Neural crest cell (in vitro differentiated cells): ENCODE data around the gene ZNF724. TPM values are rescaled to one million over a fixed set of nuclear protein-coding genes. Genes with fewer than 3 reads are reported as not detected.

ENCODE experiments used
- DNase-seq: peaks from one replicate; pipeline ENCODE4 v3.0.0; 2021; ENCODE audit warnings: low read depth, mixed read lengths, low spot score
- H3K27ac Mint-ChIP-seq: one replicate; pipeline ENCODE4 v1.8.0; 2021; ENCODE audit warnings: mild to moderate bottlenecking, mixed read lengths; ENCODE audit not compliant: unreplicated experiment
- H3K27me3 Mint-ChIP-seq: 2 replicates; pipeline ENCODE4 v1.8.0; 2021; ENCODE audit warnings: low read depth, mild to moderate bottlenecking, mixed read lengths
- H3K36me3 Mint-ChIP-seq: 2 replicates; pipeline ENCODE4 v1.8.0; 2021; ENCODE audit warnings: low read depth, mild to moderate bottlenecking, mixed read lengths
- H3K4me1 Mint-ChIP-seq: 2 replicates; pipeline ENCODE4 v1.8.0; 2021; ENCODE audit warnings: mixed read lengths
- H3K4me3 Mint-ChIP-seq: one replicate; pipeline ENCODE4 v1.8.0; 2021; ENCODE audit warnings: mild to moderate bottlenecking, mixed read lengths
- H3K9me3 Mint-ChIP-seq: 2 replicates; pipeline ENCODE4 v1.8.0; 2021; ENCODE audit warnings: mixed read lengths
- total RNA-seq: library from RNA; stranded (reverse); gene quantifications from 2 replicates; pipeline ENCODE4 v1.2.1, GENCODE V29; 2021
- TF ChIP-seq, protein P1 (sequence below): fragments of 200-600 bp; sonication (generic); conservative IDR thresholded peaks from 2 replicates; pipeline ENCODE4 v1.5.0; 2021; ENCODE audit warnings: antibody characterized with exemption, mild to moderate bottlenecking

ZNF724 gene
- total RNA-seq, 1 donor from 2014 or later = 36.7 TPM

- no peak overlapping the region for H3K27ac Mint-ChIP-seq
- H3K9me3 Mint-ChIP-seq = no peaks in the 10 kb centered on the region
- TF ChIP-seq, protein P1, sequence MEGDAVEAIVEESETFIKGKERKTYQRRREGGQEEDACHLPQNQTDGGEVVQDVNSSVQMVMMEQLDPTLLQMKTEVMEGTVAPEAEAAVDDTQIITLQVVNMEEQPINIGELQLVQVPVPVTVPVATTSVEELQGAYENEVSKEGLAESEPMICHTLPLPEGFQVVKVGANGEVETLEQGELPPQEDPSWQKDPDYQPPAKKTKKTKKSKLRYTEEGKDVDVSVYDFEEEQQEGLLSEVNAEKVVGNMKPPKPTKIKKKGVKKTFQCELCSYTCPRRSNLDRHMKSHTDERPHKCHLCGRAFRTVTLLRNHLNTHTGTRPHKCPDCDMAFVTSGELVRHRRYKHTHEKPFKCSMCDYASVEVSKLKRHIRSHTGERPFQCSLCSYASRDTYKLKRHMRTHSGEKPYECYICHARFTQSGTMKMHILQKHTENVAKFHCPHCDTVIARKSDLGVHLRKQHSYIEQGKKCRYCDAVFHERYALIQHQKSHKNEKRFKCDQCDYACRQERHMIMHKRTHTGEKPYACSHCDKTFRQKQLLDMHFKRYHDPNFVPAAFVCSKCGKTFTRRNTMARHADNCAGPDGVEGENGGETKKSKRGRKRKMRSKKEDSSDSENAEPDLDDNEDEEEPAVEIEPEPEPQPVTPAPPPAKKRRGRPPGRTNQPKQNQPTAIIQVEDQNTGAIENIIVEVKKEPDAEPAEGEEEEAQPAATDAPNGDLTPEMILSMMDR = no peak
- no peaks in the 10 kb centered on the region for H3K27me3 Mint-ChIP-seq
- no peak for DNase-seq
- H3K36me3 Mint-ChIP-seq = peaks cover 42% of the 10 kb centered on the region
- no peaks in the 10 kb centered on the region for H3K4me1 Mint-ChIP-seq
- H3K4me3 Mint-ChIP-seq = no peak overlapping the region
Observed at GRCh38 chr19:23263870-23264590, 13.8 kb upstream of the ZNF724 start.

- H3K36me3 Mint-ChIP-seq = peaks cover 39% of the 10 kb centered on the region
- H3K9me3 Mint-ChIP-seq = no peaks in the 10 kb centered on the region
Observed at GRCh38 chr19:23263396-23263795, 13.2 kb upstream of the ZNF724 start.

DNA sequence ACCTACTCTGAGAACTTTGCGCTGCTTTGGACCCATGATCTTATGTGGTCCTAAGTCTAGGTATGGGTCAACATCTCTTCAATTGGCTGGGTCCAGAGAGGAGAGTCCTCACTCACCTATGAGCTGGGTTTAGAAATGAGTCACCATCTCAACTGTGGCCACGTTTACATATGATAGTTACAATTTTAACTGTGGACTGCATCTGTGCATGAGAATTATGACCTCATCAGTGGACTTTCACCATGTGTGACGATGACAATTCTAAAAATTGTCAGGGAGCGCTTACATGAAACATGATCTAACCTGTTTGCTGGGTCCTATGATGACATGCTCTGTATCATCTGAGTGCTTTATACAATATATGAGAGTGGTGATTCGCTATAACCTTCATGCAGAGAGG lies 12.7 kb upstream of the ZNF724 start:
- Mint-ChIP-seq H3K27me3 (no peaks in the 10 kb centered on the region), H3K4me3 (no peak overlapping the region), H3K9me3 (no peaks in the 10 kb centered on the region), H3K27ac (no peak overlapping the region), H3K36me3 (peaks cover 39% of the 10 kb centered on the region), H3K4me1 (no peaks in the 10 kb centered on the region)
- no peak for DNase-seq
- TF ChIP-seq, protein P1 = no peak

More at GRCh38 chr19:23263396-23263795, 13.2 kb upstream of the ZNF724 start:
- Mint-ChIP-seq H3K27ac (no peak overlapping the region), H3K27me3 (no peaks in the 10 kb centered on the region), H3K4me3 (no peak overlapping the region), H3K4me1 (no peaks in the 10 kb centered on the region)
- TF ChIP-seq, protein P1 = no peak
- DNase-seq = no peak

DNA sequence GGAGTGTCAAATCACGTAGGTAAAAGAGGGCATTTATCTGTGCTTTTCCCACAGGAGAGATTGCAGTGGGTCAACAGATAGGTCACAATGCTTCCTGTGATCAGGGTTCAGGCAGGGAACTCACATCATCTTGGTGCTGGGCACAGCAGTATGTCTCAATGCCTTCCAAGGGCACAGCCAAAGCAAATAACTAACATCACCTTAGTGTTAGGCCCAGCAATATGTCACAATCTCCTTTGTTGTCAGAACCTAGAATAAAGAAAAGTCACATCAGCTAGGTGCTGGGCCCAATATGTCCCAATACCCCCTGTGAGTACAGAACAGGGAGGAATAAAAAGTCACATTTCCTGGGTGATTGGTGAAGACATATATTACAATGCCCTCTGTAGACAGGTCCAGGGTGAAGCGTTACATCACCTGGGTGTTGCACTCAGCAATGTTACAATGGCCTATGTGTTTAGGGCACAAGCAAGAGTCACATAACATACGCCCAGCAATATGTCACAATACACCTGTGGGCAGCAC lies 11.4 kb upstream of the ZNF724 start:
- no peaks in the 10 kb centered on the region for H3K9me3 Mint-ChIP-seq
- H3K27me3 Mint-ChIP-seq = no peaks in the 10 kb centered on the region
- no peak for DNase-seq
- no peak overlapping the region for H3K27ac Mint-ChIP-seq
- no peak overlapping the region for H3K4me3 Mint-ChIP-seq
- H3K4me1 Mint-ChIP-seq = no peaks in the 10 kb centered on the region
- H3K36me3 Mint-ChIP-seq = peaks cover 34% of the 10 kb centered on the region
- TF ChIP-seq, protein P1 = no peak

GRCh38 chr19:23260956-23261355 lies 10.8 kb upstream of the ZNF724 start:
- Mint-ChIP-seq H3K27ac (no peak overlapping the region), H3K36me3 (peaks cover 34% of the 10 kb centered on the region), H3K4me1 (no peaks in the 10 kb centered on the region), H3K9me3 (no peaks in the 10 kb centered on the region), H3K27me3 (no peaks in the 10 kb centered on the region), H3K4me3 (no peak overlapping the region)
- TF ChIP-seq, protein P1 = no peak
- no peak for DNase-seq
